ENCODE results near the gene ZNF18. TPM values are rescaled to one million over a fixed set of nuclear protein-coding genes. Genes with fewer than 3 reads are reported as not detected.
A peak's percentile ranks its signal among the peaks of the same experiment; 100 is the strongest.

ZNF18 gene, protein sequence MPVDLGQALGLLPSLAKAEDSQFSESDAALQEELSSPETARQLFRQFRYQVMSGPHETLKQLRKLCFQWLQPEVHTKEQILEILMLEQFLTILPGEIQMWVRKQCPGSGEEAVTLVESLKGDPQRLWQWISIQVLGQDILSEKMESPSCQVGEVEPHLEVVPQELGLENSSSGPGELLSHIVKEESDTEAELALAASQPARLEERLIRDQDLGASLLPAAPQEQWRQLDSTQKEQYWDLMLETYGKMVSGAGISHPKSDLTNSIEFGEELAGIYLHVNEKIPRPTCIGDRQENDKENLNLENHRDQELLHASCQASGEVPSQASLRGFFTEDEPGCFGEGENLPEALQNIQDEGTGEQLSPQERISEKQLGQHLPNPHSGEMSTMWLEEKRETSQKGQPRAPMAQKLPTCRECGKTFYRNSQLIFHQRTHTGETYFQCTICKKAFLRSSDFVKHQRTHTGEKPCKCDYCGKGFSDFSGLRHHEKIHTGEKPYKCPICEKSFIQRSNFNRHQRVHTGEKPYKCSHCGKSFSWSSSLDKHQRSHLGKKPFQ
- 8.1 and 8.5 TPM in 2 replicates for total RNA-seq (2012; rRNA removed)

DNA sequence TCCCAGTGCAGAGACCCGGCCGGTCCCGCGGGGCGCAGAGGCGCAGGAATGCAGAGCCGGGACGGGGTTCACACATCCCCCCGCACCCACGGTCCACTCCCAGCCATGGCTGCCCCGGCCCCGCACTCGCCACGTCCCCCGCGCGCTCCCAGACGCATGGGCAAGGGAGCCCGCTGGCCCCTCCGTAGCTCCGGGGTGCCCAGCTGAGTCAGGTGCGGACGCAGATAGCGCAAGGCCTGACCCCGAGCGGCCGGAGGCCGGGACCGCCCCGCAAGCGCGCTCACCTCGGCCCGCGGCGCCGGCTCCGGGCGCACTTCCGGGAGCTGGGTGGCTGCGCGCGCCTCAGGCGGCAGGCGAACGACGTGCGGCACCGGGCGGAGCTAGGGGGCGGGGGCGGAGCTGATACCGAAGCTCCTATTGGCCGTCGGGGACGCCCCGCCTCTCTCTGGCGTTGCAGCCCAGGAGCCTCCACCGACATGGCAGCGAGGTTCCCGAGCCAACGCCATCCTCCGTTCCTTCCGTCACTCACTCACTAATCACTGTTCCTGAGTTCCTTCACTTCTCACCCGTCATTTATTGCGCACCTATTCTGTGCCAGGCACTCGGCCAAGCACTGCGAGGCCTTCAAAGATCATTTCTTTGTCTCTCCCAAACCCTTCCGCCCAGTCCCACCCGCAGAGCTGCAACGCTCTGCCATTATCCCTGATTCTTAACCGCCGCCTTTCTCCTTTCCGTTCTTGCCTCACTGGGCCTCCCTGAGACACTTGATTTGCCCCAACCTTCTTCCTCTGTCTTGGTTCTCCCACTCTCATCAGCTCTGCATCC lies at the start of gene ZNF18:
Gene ZNF18, minus strand, starts transcription at position 329 of the 825 bp plus-strand sequence. CDS start 4,646 bp downstream, outside the sequence.
- Histone ChIP-seq H3K4me3 (ENCODE audit: low read length) (peak within 1 kb of the TSS; percentile 79), H3K4me1 (ENCODE audit: control insufficient read depth, insufficient read depth, low read length) (peaks cover 4% of the 10 kb centered on the region), H3K27me3 (ENCODE audit: control insufficient read depth, insufficient read depth, low read length) (no peaks in the 10 kb centered on the region), H3K9ac (ENCODE audit: low read depth, low read length) (peak within 1 kb of the TSS; percentile 90), H3K4me2 (ENCODE audit: low read length) (peak within 1 kb of the TSS; percentile 89), H3K36me3 (ENCODE audit: insufficient read depth, low read length) (peaks cover under 1% of the 10 kb centered on the region), H3K9me3 (replicated peaks; ENCODE audit: low read length) (no peaks in the 10 kb centered on the region)

DNA sequence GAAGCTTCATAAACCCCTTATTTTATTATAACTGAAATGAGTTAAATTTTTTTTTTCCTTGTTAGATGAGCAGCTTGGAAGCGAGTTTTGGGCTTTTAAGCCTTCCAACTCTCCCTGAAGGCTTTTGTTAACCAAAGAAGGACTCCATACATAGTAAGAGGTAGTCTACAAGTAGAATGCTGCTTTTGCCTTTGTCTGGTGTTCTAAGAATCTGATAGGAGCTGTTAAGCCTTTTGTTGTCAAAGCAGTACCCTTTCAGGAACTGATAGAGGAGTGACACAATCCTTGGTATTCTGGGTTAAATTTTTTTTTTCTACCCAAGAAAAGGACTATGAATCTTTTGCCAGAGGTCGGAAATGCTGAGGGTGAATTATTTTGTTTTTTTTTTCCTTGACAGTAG lies 49.5 kb upstream of the ZNF18 start:
- Histone ChIP-seq H3K9ac (ENCODE audit: low read depth, low read length) (no peak overlapping the region), H3K4me2 (ENCODE audit: low read length) (no peak overlapping the region), H3K4me1 (ENCODE audit: control insufficient read depth, insufficient read depth, low read length) (peaks cover 12% of the 10 kb centered on the region), H3K4me3 (ENCODE audit: low read length) (no peak overlapping the region), H3K9me3 (replicated peaks; ENCODE audit: low read length) (no peaks in the 10 kb centered on the region), H3K36me3 (ENCODE audit: insufficient read depth, low read length) (no peaks in the 10 kb centered on the region), H3K27me3 (ENCODE audit: control insufficient read depth, insufficient read depth, low read length) (no peaks in the 10 kb centered on the region)

DNA sequence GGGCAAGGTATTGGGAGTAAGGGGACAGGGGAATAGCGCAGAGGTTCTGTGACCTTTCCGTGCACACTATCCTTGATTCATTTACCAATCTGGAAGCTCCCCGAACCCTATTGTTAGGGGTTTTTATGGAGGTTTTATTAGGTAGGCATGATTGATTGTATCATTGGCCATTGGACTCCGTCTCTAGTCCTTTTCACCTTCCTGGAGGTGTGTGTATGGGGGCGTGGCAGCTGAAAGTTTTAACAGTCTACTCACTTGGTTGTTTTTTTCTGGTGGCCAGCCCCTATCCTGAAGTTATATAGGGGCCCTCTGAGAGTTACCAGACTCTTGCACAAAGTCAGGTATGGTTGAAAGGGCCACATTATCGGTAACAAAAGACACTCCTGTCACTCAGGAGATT lies 46.4 kb upstream of the ZNF18 start:
- Histone ChIP-seq H3K4me1 (ENCODE audit: control insufficient read depth, insufficient read depth, low read length) (peaks cover 28% of the 10 kb centered on the region), H3K36me3 (ENCODE audit: insufficient read depth, low read length) (no peaks in the 10 kb centered on the region), H3K9ac (ENCODE audit: low read depth, low read length) (no peak overlapping the region), H3K9me3 (replicated peaks; ENCODE audit: low read length) (no peaks in the 10 kb centered on the region), H3K27me3 (ENCODE audit: control insufficient read depth, insufficient read depth, low read length) (no peaks in the 10 kb centered on the region), H3K4me3 (ENCODE audit: low read length) (no peak overlapping the region), H3K4me2 (ENCODE audit: low read length) (no peak overlapping the region)

DNA sequence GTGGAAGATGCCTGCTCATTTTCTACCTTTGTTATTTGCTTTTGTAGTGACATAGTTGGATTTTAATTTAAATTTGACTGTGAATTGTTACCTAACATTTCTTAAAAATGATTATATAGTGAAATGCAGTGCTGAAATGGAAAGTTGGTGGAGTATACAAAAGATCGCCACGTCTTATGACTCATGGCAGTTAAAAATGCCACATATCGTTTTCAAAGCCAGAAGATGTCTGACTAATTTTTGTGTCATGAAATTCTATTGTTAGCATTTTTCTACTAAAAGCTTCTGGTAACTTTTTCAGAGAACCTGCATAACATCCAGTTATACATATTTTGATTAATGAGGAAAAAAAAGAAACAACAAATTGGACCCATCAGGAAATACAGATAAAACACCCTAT lies 44.0 kb upstream of the ZNF18 start:
- no peaks in the 10 kb centered on the region for H3K27me3 ChIP-seq (ENCODE audit: control insufficient read depth, insufficient read depth, low read length)
- H3K4me3 ChIP-seq (ENCODE audit: low read length): peak overlapping the region; percentile 40
- H3K36me3 ChIP-seq (ENCODE audit: insufficient read depth, low read length): no peaks in the 10 kb centered on the region
- no peak overlapping the region for H3K9ac ChIP-seq (ENCODE audit: low read depth, low read length)
- H3K4me1 ChIP-seq (ENCODE audit: control insufficient read depth, insufficient read depth, low read length): peaks cover 19% of the 10 kb centered on the region
- H3K9me3 ChIP-seq (replicated peaks; ENCODE audit: low read length): no peaks in the 10 kb centered on the region
- peak overlapping the region; percentile 59 for H3K4me2 ChIP-seq (ENCODE audit: low read length)

DNA sequence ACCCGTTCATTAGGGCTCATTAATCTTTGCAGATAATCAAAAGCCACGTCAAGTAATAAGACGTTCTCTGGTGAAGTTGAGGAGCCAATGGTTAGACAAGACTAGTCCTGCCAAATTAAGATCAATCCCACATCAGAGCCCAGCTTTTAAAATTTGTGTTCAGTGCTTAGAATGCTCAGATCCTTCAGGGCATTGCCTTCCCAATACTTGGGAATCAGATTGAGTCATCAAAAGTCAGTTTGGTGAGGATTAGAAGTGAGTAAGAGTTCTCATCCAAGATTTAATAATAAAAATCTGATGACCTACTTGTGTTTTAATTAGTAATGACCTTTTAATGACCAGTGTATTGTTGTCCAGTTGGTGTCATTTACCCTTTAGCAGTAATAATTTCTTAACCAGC lies 43.2 kb upstream of the ZNF18 start:
- peaks cover 18% of the 10 kb centered on the region for H3K4me1 ChIP-seq (ENCODE audit: control insufficient read depth, insufficient read depth, low read length)
- H3K9me3 ChIP-seq (replicated peaks; ENCODE audit: low read length): no peaks in the 10 kb centered on the region
- H3K4me3 ChIP-seq (ENCODE audit: low read length): no peak overlapping the region
- no peak overlapping the region for H3K9ac ChIP-seq (ENCODE audit: low read depth, low read length)
- H3K27me3 ChIP-seq (ENCODE audit: control insufficient read depth, insufficient read depth, low read length): no peaks in the 10 kb centered on the region
- H3K36me3 ChIP-seq (ENCODE audit: insufficient read depth, low read length): no peaks in the 10 kb centered on the region
- H3K4me2 ChIP-seq (ENCODE audit: low read length): no peak overlapping the region

DNA sequence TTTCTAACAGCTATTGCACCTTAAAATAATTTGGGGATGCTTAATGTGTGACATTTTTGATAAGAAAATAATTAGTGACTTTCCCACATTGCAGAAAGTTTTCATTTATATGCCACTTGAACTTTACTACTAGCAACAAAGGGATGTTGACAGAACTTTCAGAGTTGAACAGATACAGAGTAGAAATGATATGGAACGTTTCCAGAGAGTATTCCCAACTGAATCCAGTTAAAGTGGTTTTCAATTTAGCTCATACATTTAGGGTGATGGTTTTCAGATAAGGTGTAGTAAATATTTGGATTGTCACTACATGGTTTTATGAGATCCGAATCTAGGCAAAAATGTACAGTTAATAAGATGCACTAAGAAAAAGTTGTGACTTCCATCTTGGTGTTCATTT lies 40.7 kb upstream of the ZNF18 start:
- Histone ChIP-seq H3K4me3 (ENCODE audit: low read length) (no peak overlapping the region), H3K4me1 (ENCODE audit: control insufficient read depth, insufficient read depth, low read length) (peaks cover 18% of the 10 kb centered on the region), H3K9ac (ENCODE audit: low read depth, low read length) (no peak overlapping the region), H3K4me2 (ENCODE audit: low read length) (no peak overlapping the region), H3K27me3 (ENCODE audit: control insufficient read depth, insufficient read depth, low read length) (no peaks in the 10 kb centered on the region), H3K36me3 (ENCODE audit: insufficient read depth, low read length) (peaks cover 8% of the 10 kb centered on the region), H3K9me3 (replicated peaks; ENCODE audit: low read length) (no peaks in the 10 kb centered on the region)

DNA sequence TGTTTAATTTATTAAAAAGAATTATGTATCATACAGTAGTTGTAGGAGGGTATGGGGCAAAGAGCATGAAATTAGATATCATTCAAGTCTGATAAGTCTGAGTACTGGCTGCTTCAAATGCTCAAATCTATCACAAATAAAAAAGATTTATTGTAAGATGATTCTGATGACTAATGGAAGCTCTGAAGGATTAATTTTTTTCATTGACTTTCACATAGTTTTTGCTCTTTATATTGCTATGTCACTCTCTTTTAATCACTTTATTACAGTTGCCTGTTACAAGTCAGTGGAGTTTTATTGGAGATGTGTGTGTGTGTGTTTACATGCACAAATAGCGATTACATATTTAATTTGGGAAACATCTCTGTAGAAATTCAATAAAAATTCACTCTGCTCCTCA lies 38.4 kb upstream of the ZNF18 start:
- H3K9me3 ChIP-seq (replicated peaks; ENCODE audit: low read length): no peaks in the 10 kb centered on the region
- H3K4me2 ChIP-seq (ENCODE audit: low read length): no peak overlapping the region
- H3K4me3 ChIP-seq (ENCODE audit: low read length): no peak overlapping the region
- H3K4me1 ChIP-seq (ENCODE audit: control insufficient read depth, insufficient read depth, low read length): peaks cover 5% of the 10 kb centered on the region
- H3K36me3 ChIP-seq (ENCODE audit: insufficient read depth, low read length): peaks cover 8% of the 10 kb centered on the region
- H3K27me3 ChIP-seq (ENCODE audit: control insufficient read depth, insufficient read depth, low read length): no peaks in the 10 kb centered on the region
- no peak overlapping the region for H3K9ac ChIP-seq (ENCODE audit: low read depth, low read length)

DNA sequence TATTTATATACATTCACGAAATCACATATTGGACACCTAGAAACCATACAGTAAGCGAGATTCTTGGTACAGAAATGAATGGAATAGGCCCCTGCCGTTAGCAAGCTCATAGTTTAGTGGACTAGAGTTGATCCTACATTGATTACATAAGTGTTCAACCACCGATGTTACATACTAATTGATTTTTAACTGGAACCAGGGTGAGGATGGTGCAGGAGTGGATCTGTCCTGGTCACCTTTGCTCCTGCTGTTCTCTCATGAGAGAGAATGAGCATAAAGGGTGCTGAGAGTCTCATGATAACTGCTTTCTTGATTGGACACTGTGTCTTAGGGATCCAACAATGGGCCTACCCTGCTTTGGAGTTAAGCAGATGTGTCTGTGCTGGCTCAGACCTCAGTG lies 37.3 kb upstream of the ZNF18 start:
- Histone ChIP-seq H3K9me3 (replicated peaks; ENCODE audit: low read length) (no peaks in the 10 kb centered on the region), H3K36me3 (ENCODE audit: insufficient read depth, low read length) (peaks cover 8% of the 10 kb centered on the region), H3K4me3 (ENCODE audit: low read length) (no peak overlapping the region), H3K9ac (ENCODE audit: low read depth, low read length) (no peak overlapping the region), H3K4me2 (ENCODE audit: low read length) (no peak overlapping the region), H3K27me3 (ENCODE audit: control insufficient read depth, insufficient read depth, low read length) (no peaks in the 10 kb centered on the region), H3K4me1 (ENCODE audit: control insufficient read depth, insufficient read depth, low read length) (no peaks in the 10 kb centered on the region)

DNA sequence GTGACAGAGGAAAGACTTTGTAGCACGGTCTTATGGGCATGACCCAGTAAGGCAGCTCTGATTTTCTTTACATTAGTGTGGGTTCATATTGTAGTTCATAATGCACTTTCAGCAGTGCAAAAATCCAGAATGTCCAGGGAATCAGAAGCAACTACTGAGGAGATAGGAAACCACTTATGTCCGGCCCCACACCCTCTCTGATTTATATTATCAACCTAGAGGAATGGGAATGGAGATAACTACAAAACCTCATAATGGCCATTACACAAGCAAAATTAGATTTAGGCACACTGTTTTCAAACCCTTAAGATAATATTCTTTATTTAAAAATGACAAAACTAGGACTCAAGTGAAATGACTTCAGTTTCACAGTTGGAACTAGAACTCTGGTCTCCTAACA lies 31.3 kb upstream of the ZNF18 start:
- H3K9ac ChIP-seq (ENCODE audit: low read depth, low read length): no peak overlapping the region
- H3K9me3 ChIP-seq (replicated peaks; ENCODE audit: low read length): no peaks in the 10 kb centered on the region
- no peak overlapping the region for H3K4me2 ChIP-seq (ENCODE audit: low read length)
- H3K4me3 ChIP-seq (ENCODE audit: low read length): no peak overlapping the region
- H3K27me3 ChIP-seq (ENCODE audit: control insufficient read depth, insufficient read depth, low read length): no peaks in the 10 kb centered on the region
- H3K4me1 ChIP-seq (ENCODE audit: control insufficient read depth, insufficient read depth, low read length): peaks cover 15% of the 10 kb centered on the region
- no peaks in the 10 kb centered on the region for H3K36me3 ChIP-seq (ENCODE audit: insufficient read depth, low read length)

DNA sequence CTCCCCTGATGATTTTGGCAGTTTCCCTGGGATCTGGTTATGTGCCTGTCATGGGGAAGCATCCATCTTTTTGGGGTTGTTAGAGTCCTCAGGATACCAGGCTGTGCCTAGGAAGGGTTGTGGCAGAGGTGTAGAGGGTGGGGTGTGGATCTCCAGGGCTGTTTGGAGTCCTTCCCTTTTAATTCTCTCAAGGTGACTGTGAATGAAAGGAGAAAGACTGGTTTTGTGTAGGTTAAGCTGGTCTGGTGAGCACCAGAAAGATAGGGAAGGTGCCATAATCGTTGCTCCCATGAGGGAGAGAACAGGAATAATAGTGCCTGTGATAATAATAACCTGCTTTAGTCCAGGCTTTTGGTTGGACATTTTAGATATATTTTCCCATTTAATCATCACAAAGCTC lies 30.4 kb upstream of the ZNF18 start:
- Histone ChIP-seq H3K36me3 (ENCODE audit: insufficient read depth, low read length) (no peaks in the 10 kb centered on the region), H3K4me2 (ENCODE audit: low read length) (no peak overlapping the region), H3K9me3 (replicated peaks; ENCODE audit: low read length) (no peaks in the 10 kb centered on the region), H3K4me1 (ENCODE audit: control insufficient read depth, insufficient read depth, low read length) (peaks cover 20% of the 10 kb centered on the region), H3K4me3 (ENCODE audit: low read length) (no peak overlapping the region), H3K27me3 (ENCODE audit: control insufficient read depth, insufficient read depth, low read length) (no peaks in the 10 kb centered on the region), H3K9ac (ENCODE audit: low read depth, low read length) (no peak overlapping the region)

DNA sequence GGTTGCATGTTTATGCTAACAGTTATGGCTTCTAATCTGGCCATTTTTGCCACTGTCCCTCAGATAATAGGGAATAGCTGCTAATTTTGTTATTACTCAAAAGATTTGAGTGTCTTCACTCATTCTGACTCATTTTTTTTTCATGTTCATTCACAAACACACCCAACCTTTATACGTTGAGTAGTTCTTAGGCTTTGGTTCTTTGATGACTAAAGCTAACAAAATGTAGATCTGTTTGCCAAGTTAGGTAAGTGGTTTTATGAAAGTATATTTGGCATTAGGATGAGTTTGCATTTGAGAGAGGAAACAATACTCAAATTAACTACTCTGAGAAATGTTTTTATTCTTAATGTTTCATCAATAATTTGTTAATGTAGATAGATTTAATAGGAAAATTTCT lies 27.1 kb upstream of the ZNF18 start:
- Histone ChIP-seq H3K27me3 (ENCODE audit: control insufficient read depth, insufficient read depth, low read length) (peaks cover 3% of the 10 kb centered on the region), H3K9ac (ENCODE audit: low read depth, low read length) (no peak overlapping the region)

More for the DNA sequence above, 27.1 kb upstream of the ZNF18 start:
- Histone ChIP-seq H3K4me3 (ENCODE audit: low read length) (no peak overlapping the region), H3K36me3 (ENCODE audit: insufficient read depth, low read length) (no peaks in the 10 kb centered on the region), H3K4me2 (ENCODE audit: low read length) (peak overlapping the region; percentile 58), H3K4me1 (ENCODE audit: control insufficient read depth, insufficient read depth, low read length) (peaks cover 31% of the 10 kb centered on the region), H3K9me3 (replicated peaks; ENCODE audit: low read length) (no peaks in the 10 kb centered on the region)

All from skeletal muscle satellite cell (primary cell).